Sigmoid colon (tissue), 7 donors: Measurements from ENCODE around the gene FBXL7. TPM values are rescaled to one million over a fixed set of nuclear protein-coding genes. Genes with fewer than 3 reads are reported as not detected.

ENCODE experiments used
- DNase-seq: peaks from one replicate; pipeline ENCODE4 v3.0.0-alpha.2; 2019
- H3K27ac ChIP-seq, 4 donors: fragments of 200-600 bp; sonication (generic); one replicate each; pipeline ENCODE4 v1.5.1; 2016 to 2019; ENCODE audit warnings: mild to moderate bottlenecking in 1 of 4
- H3K27me3 ChIP-seq, 3 donors: fragments of 200-600 bp; sonication (generic); one replicate each; pipeline ENCODE4 v1.5.1; 2019; ENCODE audit warnings: mild to moderate bottlenecking in 1 of 3
- H3K36me3 ChIP-seq, 4 donors: fragments of 200-600 bp; sonication (generic); one replicate each; pipeline ENCODE4 v1.5.1; 2016 to 2019
- H3K4me1 ChIP-seq, 4 donors: fragments of 200-600 bp; sonication (generic); one replicate each; pipeline ENCODE4 v1.5.1; 2017 to 2019
- H3K4me3 ChIP-seq, 4 donors: fragments of 200-600 bp; sonication (generic); one replicate each; pipeline ENCODE4 v1.5.1; 2017 to 2019; ENCODE audit warnings: mild to moderate bottlenecking in 2 of 4, moderate library complexity in 1 of 4
- H3K9me3 ChIP-seq, 4 donors: fragments of 200-600 bp in 3 of 4; sonication (generic) in 3 of 4; one replicate each; pipeline versions ENCODE4 v1.5.1 to v1.6.1; 2013 to 2019
- EP300 ChIP-seq, 4 donors: sonication (generic); formaldehyde crosslinking; IDR thresholded peaks; one replicate each; pipeline ENCODE4 v1.6.1; 2017; ENCODE audit warnings: antibody characterized with exemption in 4 of 4
- POLR2A ChIP-seq, 2 donors: fragments of 450-650 bp; IDR thresholded peaks; one replicate each; pipeline ENCODE4 v1.6.1; 2016; ENCODE audit warnings: antibody characterized with exemption in 2 of 2, mild to moderate bottlenecking in 2 of 2, moderate library complexity in 2 of 2
- POLR2AphosphoS5 ChIP-seq, 4 donors: sonication (generic); formaldehyde crosslinking; IDR thresholded peaks; one replicate each; pipeline ENCODE4 v1.6.1; 2017; ENCODE audit warnings: antibody characterized with exemption in 4 of 4
- WGBS, 2 donors: extraction: QIAGEN DNeasy Blood & Tissue Kit; methylation state at CpG; one replicate each; pipeline ENCODE4 v1.1.7; 2013; 5-methylcytosine and 5-hydroxymethylcytosine counted together
- intact Hi-C: fragments of 100-400 bp; cut with DNase I; formaldehyde crosslinking; loops from one replicate; pipeline ENCODE4 v1.15.1; 2023
- polyA plus RNA-seq, 3 donors: library from polyadenylated mRNA; stranded (reverse); fragments of 200-250 nt; gene quantifications; one replicate each; pipeline ENCODE4 v1.2.3, GENCODE V29; 2013
- total RNA-seq, 4 donors: library from RNA; depleted of rRNA; stranded (reverse); fragments of >200 nt; gene quantifications; one replicate each; pipeline ENCODE4 v1.1.0, GENCODE V29; 2016
- TF ChIP-seq, protein P1 (sequence below), 4 experiments: fragments of 450-650 bp in 3 of 4; fragments of 200-600 bp in 1 of 4; IDR thresholded peaks; one replicate each; pipeline ENCODE4 v1.5.1; 2016 to 2019; ENCODE audit warnings: antibody characterized with exemption in 4 of 4, mild to moderate bottlenecking in 3 of 4, moderate library complexity in 2 of 4
- donor health status: healthy with polysubstance abuse.
- donor health status: Bipolar disorder and iron deficiency.
- donor health status: healthy.

The FBXL7 gene
- total and polyA plus RNA-seq, 7 donors: 0.92 to 44.3 (median 18.2) TPM

DNA sequence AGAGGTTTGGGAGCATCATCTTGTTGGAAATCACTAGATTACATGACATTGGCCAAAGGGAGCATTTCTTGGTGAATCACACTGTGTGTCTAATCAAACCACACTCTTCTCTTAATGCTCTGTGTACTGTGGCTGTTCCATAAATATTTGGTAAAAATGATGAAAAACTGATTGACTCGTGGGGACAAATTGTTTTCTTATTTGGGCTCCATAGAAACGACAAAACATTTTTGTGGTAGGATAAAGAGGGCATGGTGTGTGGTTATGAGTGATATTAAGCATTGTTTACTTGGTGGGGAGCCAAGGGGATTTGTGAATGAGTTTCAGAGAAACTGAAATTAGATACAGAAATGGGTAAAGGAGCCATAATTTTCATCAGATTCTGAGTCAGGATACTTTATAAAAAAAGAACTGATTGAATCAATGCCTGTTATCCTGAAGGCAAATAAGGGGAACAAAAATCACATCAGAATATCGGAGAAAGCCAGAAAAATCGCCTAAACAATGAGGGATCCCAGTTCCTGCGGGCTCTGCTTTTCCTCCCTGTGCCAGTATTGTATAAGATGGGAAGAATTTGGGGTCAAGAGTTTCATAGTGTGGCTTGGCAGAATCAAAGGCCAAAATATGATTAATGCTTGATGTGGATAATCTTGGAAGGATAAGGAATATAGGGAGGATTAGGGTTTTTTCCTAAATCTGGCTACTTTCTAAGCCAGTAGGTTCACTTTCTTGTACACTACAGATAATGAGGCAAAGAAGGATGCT, 33.3 kb downstream of the FBXL7 start:
- no peak overlapping the region for H3K4me3 ChIP-seq
- no peaks in the 10 kb centered on the region for H3K9me3 ChIP-seq
- H3K27ac ChIP-seq: no peak overlapping the region
- no peaks in the 10 kb centered on the region for H3K27me3 ChIP-seq
- intact Hi-C loops: no loop called here
- H3K4me1 ChIP-seq: peaks cover 0 to 18% (median 7%) of the 10 kb centered on the region in 4 donors
- 58 to 67% methylated on average over 5 of the region's 5 CpGs for WGBS, 2 donors
- TF ChIP-seq EP300 (IDR thresholded peaks at IDR 0.05) (no peak), POLR2AphosphoS5 (IDR thresholded peaks at IDR 0.05) (no peak), POLR2A (IDR thresholded peaks at IDR 0.05) (no peak)
- TF ChIP-seq, protein P1, sequence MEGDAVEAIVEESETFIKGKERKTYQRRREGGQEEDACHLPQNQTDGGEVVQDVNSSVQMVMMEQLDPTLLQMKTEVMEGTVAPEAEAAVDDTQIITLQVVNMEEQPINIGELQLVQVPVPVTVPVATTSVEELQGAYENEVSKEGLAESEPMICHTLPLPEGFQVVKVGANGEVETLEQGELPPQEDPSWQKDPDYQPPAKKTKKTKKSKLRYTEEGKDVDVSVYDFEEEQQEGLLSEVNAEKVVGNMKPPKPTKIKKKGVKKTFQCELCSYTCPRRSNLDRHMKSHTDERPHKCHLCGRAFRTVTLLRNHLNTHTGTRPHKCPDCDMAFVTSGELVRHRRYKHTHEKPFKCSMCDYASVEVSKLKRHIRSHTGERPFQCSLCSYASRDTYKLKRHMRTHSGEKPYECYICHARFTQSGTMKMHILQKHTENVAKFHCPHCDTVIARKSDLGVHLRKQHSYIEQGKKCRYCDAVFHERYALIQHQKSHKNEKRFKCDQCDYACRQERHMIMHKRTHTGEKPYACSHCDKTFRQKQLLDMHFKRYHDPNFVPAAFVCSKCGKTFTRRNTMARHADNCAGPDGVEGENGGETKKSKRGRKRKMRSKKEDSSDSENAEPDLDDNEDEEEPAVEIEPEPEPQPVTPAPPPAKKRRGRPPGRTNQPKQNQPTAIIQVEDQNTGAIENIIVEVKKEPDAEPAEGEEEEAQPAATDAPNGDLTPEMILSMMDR (IDR thresholded peaks at IDR 0.05): no peak
- no peak for DNase-seq
- no peaks in the 10 kb centered on the region for H3K36me3 ChIP-seq

DNA sequence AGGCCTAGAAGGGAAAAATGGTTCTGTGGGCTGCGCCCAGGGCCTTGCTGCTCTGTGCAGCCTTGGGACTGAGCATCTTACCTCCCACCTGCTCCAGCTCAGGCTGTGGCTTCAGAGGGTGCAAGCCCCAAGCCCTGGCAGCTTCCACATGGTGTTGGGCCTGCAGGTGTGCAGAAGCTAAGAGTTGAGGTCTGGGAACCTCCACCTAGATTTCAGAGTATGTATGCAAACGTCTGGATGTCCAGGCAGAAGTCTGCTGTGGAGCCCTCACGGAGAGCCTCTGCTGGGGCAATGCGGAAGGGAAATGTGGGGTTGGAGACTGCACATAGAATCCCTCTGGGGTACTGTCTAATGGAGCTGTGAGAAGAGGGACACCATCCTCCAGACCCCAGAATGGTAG, 36.0 kb downstream of the FBXL7 start:
- no peak for DNase-seq
- WGBS, 2 donors: 80 to 92% methylated on average over 4 of the region's 4 CpGs
- peaks cover 0 to 23% (median 12%) of the 10 kb centered on the region in 4 donors for H3K4me1 ChIP-seq

DNA sequence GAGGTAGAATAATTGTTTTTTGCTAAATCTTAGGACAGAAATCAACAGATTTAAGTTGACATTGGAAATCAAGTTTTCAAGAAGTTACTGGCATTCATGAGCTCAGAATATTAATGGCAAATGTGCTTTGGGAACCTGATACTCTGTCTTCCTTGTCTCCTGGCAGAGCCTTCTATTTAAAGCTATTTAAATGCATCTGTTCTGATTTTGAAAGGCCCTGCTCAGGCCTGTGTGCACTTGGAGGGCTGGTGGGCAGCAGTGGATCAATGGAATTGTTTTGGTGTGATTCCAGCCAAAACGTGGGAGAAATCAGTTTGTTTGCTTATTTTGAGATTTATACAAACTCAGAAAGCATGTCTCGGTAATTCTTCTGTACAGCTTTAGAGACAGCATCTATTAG, 38.5 kb downstream of the FBXL7 start:
- Histone ChIP-seq H3K4me1 (peaks cover 0 to 21% (median 14%) of the 10 kb centered on the region in 4 donors), H3K9me3 (no peaks in the 10 kb centered on the region), H3K36me3 (no peaks in the 10 kb centered on the region), H3K4me3 (no peak overlapping the region), H3K27ac (no peak overlapping the region), H3K27me3 (no peaks in the 10 kb centered on the region)
- WGBS, 2 donors: 45 to 53% methylated on average over 2 of the region's 2 CpGs
- intact Hi-C loops: no loop called here
- no peak for DNase-seq
- TF ChIP-seq POLR2AphosphoS5 (IDR thresholded peaks at IDR 0.05) (no peak), POLR2A (IDR thresholded peaks at IDR 0.05) (no peak), EP300 (IDR thresholded peaks at IDR 0.05) (no peak)
- TF ChIP-seq, protein P1 (IDR thresholded peaks at IDR 0.05): no peak

More for the DNA sequence above, 36.0 kb downstream of the FBXL7 start:
- Histone ChIP-seq H3K27ac (no peak overlapping the region), H3K4me3 (no peak overlapping the region), H3K27me3 (no peaks in the 10 kb centered on the region), H3K9me3 (no peaks in the 10 kb centered on the region), H3K36me3 (no peaks in the 10 kb centered on the region)
- intact Hi-C loops: no loop called here
- TF ChIP-seq POLR2A (IDR thresholded peaks at IDR 0.05) (no peak), POLR2AphosphoS5 (IDR thresholded peaks at IDR 0.05) (no peak), EP300 (IDR thresholded peaks at IDR 0.05) (no peak)
- TF ChIP-seq, protein P1 (IDR thresholded peaks at IDR 0.05): no peak

DNA sequence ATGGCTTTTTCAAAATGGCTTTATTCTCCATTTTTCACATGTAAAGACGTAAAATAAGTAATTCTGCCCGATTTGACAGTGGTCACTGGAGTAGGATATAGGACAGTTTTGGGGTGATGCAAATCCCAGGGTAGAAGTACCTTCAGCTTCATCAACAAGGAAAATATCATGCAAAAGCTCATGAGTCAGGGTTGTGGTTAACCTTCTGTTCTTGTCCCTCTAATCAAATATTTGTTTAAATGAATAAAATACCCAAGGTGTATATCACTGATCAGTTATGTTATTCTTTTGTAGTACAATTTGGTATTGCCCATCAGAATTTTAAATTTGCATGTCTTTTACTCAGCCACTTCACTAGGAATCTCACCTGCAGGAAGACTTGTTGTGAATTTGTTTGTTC, 40.0 kb downstream of the FBXL7 start:
- Histone ChIP-seq H3K4me3 (no peak overlapping the region), H3K36me3 (no peaks in the 10 kb centered on the region), H3K9me3 (no peaks in the 10 kb centered on the region), H3K27me3 (no peaks in the 10 kb centered on the region), H3K27ac (no peak overlapping the region), H3K4me1 (peaks cover 0 to 23% (median 19%) of the 10 kb centered on the region in 4 donors)
- TF ChIP-seq EP300 (IDR thresholded peaks at IDR 0.05) (no peak), POLR2A (IDR thresholded peaks at IDR 0.05) (no peak), POLR2AphosphoS5 (IDR thresholded peaks at IDR 0.05) (no peak)
- TF ChIP-seq, protein P1 (IDR thresholded peaks at IDR 0.05): no peak
- 56 to 77% methylated on average over 2 of the region's 2 CpGs for WGBS, 2 donors
- intact Hi-C loops: no loop called here
- DNase-seq: no peak
